Endothelial cell (in vitro differentiated cells): ENCODE results near the gene BLOC1S6. TPM values are rescaled to one million over a fixed set of nuclear protein-coding genes. Genes with fewer than 3 reads are reported as not detected.

ENCODE experiments used
- DNase-seq: peaks from one replicate; pipeline ENCODE4 v3.0.0; 2021; ENCODE audit warnings: low spot score
- H3K27ac Mint-ChIP-seq: one replicate; pipeline ENCODE4 v1.8.0; 2021; ENCODE audit warnings: mixed read lengths, inconsistent platforms; ENCODE audit not compliant: unreplicated experiment
- H3K27me3 Mint-ChIP-seq: one replicate; pipeline ENCODE4 v1.8.0; 2021; ENCODE audit warnings: mild to moderate bottlenecking, moderate library complexity, mixed read lengths, inconsistent platforms; ENCODE audit not compliant: unreplicated experiment
- H3K36me3 Mint-ChIP-seq: one replicate; pipeline ENCODE4 v1.8.0; 2021; ENCODE audit warnings: mild to moderate bottlenecking, low read depth, mixed read lengths, inconsistent platforms; ENCODE audit not compliant: unreplicated experiment
- H3K4me1 Mint-ChIP-seq: one replicate; pipeline ENCODE4 v1.8.0; 2021; ENCODE audit warnings: mild to moderate bottlenecking, mixed read lengths, inconsistent platforms; ENCODE audit not compliant: unreplicated experiment
- H3K4me3 Mint-ChIP-seq: one replicate; pipeline ENCODE4 v1.8.0; 2021; ENCODE audit warnings: mild to moderate bottlenecking, mixed read lengths, inconsistent platforms; ENCODE audit not compliant: unreplicated experiment
- H3K9me3 Mint-ChIP-seq: one replicate; pipeline ENCODE4 v1.8.0; 2021; ENCODE audit warnings: mixed read lengths, inconsistent platforms; ENCODE audit not compliant: unreplicated experiment
- CTCF ChIP-seq: fragments of 200-600 bp; sonication (generic); IDR thresholded peaks from one replicate; pipeline ENCODE4 v1.5.0; 2021; ENCODE audit warnings: antibody characterized with exemption; ENCODE audit not compliant: unreplicated experiment
- total RNA-seq: library from RNA; stranded (reverse); fragmentation: NEBNext Ultra II Directional; extraction: Animal tissue kit (Norgen Biotek cat#: 25700); gene quantifications from one replicate; pipeline ENCODE4 v1.2.1, GENCODE V29; 2021; ENCODE audit not compliant: unreplicated experiment

The BLOC1S6 gene
- total RNA-seq, 1 donor from 2014 or later = 30.1 TPM

- no peak for DNase-seq
- H3K36me3 Mint-ChIP-seq = no peaks in the 10 kb centered on the region
- H3K27me3 Mint-ChIP-seq = no peaks in the 10 kb centered on the region
- no peak overlapping the region for H3K4me3 Mint-ChIP-seq
- H3K9me3 Mint-ChIP-seq = no peaks in the 10 kb centered on the region
- no peak for TF ChIP-seq CTCF
- no peaks in the 10 kb centered on the region for H3K4me1 Mint-ChIP-seq
- no peak overlapping the region for H3K27ac Mint-ChIP-seq
These were observed 36.7 kb upstream of the BLOC1S6 start for GRCh38 chr15:45550436-45550835.

GRCh38 chr15:45551676-45552075 lies 35.5 kb upstream of the BLOC1S6 start:
- no peak overlapping the region for H3K4me3 Mint-ChIP-seq
- TF ChIP-seq CTCF = no peak
- H3K27me3 Mint-ChIP-seq = no peaks in the 10 kb centered on the region
- no peaks in the 10 kb centered on the region for H3K36me3 Mint-ChIP-seq
- H3K9me3 Mint-ChIP-seq = no peaks in the 10 kb centered on the region
- H3K27ac Mint-ChIP-seq = no peak overlapping the region
- DNase-seq = no peak
- H3K4me1 Mint-ChIP-seq = no peaks in the 10 kb centered on the region

GRCh38 chr15:45555934-45556608 lies 31.1 kb upstream of the BLOC1S6 start:
- H3K4me1 Mint-ChIP-seq = no peaks in the 10 kb centered on the region
- TF ChIP-seq CTCF = no peak
- DNase-seq = no peak
- H3K27me3 Mint-ChIP-seq = no peaks in the 10 kb centered on the region
- H3K9me3 Mint-ChIP-seq = no peaks in the 10 kb centered on the region
- H3K36me3 Mint-ChIP-seq = no peaks in the 10 kb centered on the region
- no peak overlapping the region for H3K4me3 Mint-ChIP-seq
- no peak overlapping the region for H3K27ac Mint-ChIP-seq

- H3K4me3 Mint-ChIP-seq = no peak overlapping the region
- no peak for DNase-seq
- no peaks in the 10 kb centered on the region for H3K4me1 Mint-ChIP-seq
- H3K9me3 Mint-ChIP-seq = no peaks in the 10 kb centered on the region
- no peaks in the 10 kb centered on the region for H3K36me3 Mint-ChIP-seq
- no peak overlapping the region for H3K27ac Mint-ChIP-seq
- H3K27me3 Mint-ChIP-seq = no peaks in the 10 kb centered on the region
- no peak for TF ChIP-seq CTCF
These were observed 14.6 kb upstream of the BLOC1S6 start for GRCh38 chr15:45572617-45573016.

GRCh38 chr15:45573961-45574629 lies 13.1 kb upstream of the BLOC1S6 start:
- H3K27ac Mint-ChIP-seq = no peak overlapping the region
- no peak overlapping the region for H3K4me3 Mint-ChIP-seq
- no peaks in the 10 kb centered on the region for H3K4me1 Mint-ChIP-seq
- H3K9me3 Mint-ChIP-seq = no peaks in the 10 kb centered on the region
- H3K36me3 Mint-ChIP-seq = no peaks in the 10 kb centered on the region
- peak; percentile 34 for DNase-seq
- H3K27me3 Mint-ChIP-seq = no peaks in the 10 kb centered on the region
- peak; percentile 28 for TF ChIP-seq CTCF
